SU-DHL-6 (cell line): ENCODE results near the gene CTF1.

ENCODE experiments used
- CTCF ChIP-seq: fragments of 200-600 bp; sonication (generic); IDR thresholded peaks from one replicate; pipeline ENCODE4 v1.5.1; 2017; ENCODE audit warnings: antibody characterized with exemption, mild to moderate bottlenecking, low read length, moderate library complexity; ENCODE audit not compliant: insufficient read depth, poor library complexity, severe bottlenecking
- EZH2phosphoT487 ChIP-seq: fragments of 200-600 bp; sonication (generic), shearing (Covaris generic); conservative IDR thresholded peaks from 2 replicates; pipeline ENCODE4 v1.6.1; 2018; ENCODE audit warnings: mild to moderate bottlenecking, antibody characterized with exemption, low read length, moderate library complexity, mixed read lengths

GRCh38 chr16:30850246-30850645 lies 46.2 kb upstream of the CTF1 start:
- TF ChIP-seq CTCF: no peak
- TF ChIP-seq EZH2phosphoT487: no peak
